ENCODE data around the gene CENPX. TPM values are rescaled to one million over a fixed set of nuclear protein-coding genes. Genes with fewer than 3 reads are reported as not detected.

The CENPX gene
- 10 to 100 TPM in 11 of 12 donors, not detected in 1; 26.1 to 35.6 (median 30.8) TPM for polyA plus RNA-seq (ENCODE audit: insufficient read length in 12 of 12)
- long read RNA-seq, donor 1, transcript CENPX-201 (4 exons, 751 nt) = major isoform, 24 of 51 reads
- long read RNA-seq, donor 1, transcript CENPX-202 (5 exons, 805 nt) = minor isoform, 22 of 51 reads
- long read RNA-seq, donor 1, partial matches to known transcripts = 0 of 51 reads
- long read RNA-seq, donor 1, other reads (novel, unspliced or antisense) = 0 of 51 reads
- long read RNA-seq, donor 2, transcript CENPX-201 (4 exons, 751 nt) = major isoform, 36 of 50 reads
- long read RNA-seq, donor 2, transcript CENPX-202 (5 exons, 805 nt) = minor isoform, 14 of 50 reads
- long read RNA-seq, donor 2, partial matches to known transcripts = 0 of 50 reads
- long read RNA-seq, donor 2, other reads (novel, unspliced or antisense) = 0 of 50 reads
- long read RNA-seq, donor 3, transcript CENPX-201 (4 exons, 751 nt) = major isoform, 12 of 22 reads
- long read RNA-seq, donor 3, transcript CENPX-202 (5 exons, 805 nt) = minor isoform, 8 of 22 reads
- long read RNA-seq, donor 3, partial matches to known transcripts = 0 of 22 reads
- long read RNA-seq, donor 3, other reads (novel, unspliced or antisense) = 0 of 22 reads
- long read RNA-seq, donor 4, transcript CENPX-201 (4 exons, 751 nt) = major isoform, 8 of 19 reads
- long read RNA-seq, donor 4, partial matches to known transcripts = 6 of 19 reads
- long read RNA-seq, donor 4, other reads (novel, unspliced or antisense) = 0 of 19 reads
- long read RNA-seq, donor 5, transcript CENPX-202 (5 exons, 805 nt) = minor isoform, 10 of 82 reads
- long read RNA-seq, donor 5, transcript CENPX-201 (4 exons, 751 nt) = major isoform, 59 of 82 reads
- long read RNA-seq, donor 5, partial matches to known transcripts = 0 of 82 reads
- long read RNA-seq, donor 5, other reads (novel, unspliced or antisense) = 6 of 82 reads
- long read RNA-seq, donor 6, transcript CENPX-201 (4 exons, 751 nt) = major isoform, 17 of 30 reads
- long read RNA-seq, donor 6, transcript CENPX-202 (5 exons, 805 nt) = minor isoform, 6 of 30 reads
- long read RNA-seq, donor 6, partial matches to known transcripts = 0 of 30 reads
- long read RNA-seq, donor 6, other reads (novel, unspliced or antisense) = 5 of 30 reads
- long read RNA-seq, donor 7, transcript CENPX-201 (4 exons, 751 nt) = major isoform, 14 of 16 reads
- long read RNA-seq, donor 7, partial matches to known transcripts = 0 of 16 reads
- long read RNA-seq, donor 7, other reads (novel, unspliced or antisense) = 0 of 16 reads
- long read RNA-seq, donor 8, transcript CENPX-201 (4 exons, 751 nt) = major isoform, 21 of 41 reads
- long read RNA-seq, donor 8, transcript CENPX-202 (5 exons, 805 nt) = minor isoform, 12 of 41 reads
- long read RNA-seq, donor 8, partial matches to known transcripts = 0 of 41 reads
- long read RNA-seq, donor 8, other reads (novel, unspliced or antisense) = 0 of 41 reads
- long read RNA-seq, donor 9, transcript CENPX-202 (5 exons, 805 nt) = minor isoform, 12 of 27 reads
- long read RNA-seq, donor 9, transcript CENPX-201 (4 exons, 751 nt) = major isoform, 13 of 27 reads
- long read RNA-seq, donor 9, partial matches to known transcripts = 0 of 27 reads
- long read RNA-seq, donor 9, other reads (novel, unspliced or antisense) = 0 of 27 reads
- long read RNA-seq, donor 10, transcript CENPX-202 (5 exons, 805 nt) = minor isoform, 15 of 50 reads
- long read RNA-seq, donor 10, transcript CENPX-201 (4 exons, 751 nt) = major isoform, 32 of 50 reads
- long read RNA-seq, donor 10, partial matches to known transcripts = 0 of 50 reads
- long read RNA-seq, donor 10, other reads (novel, unspliced or antisense) = 0 of 50 reads
- long read RNA-seq, donor 11, transcript CENPX-201 (4 exons, 751 nt) = major isoform, 25 of 48 reads
- long read RNA-seq, donor 11, transcript CENPX-202 (5 exons, 805 nt) = minor isoform, 20 of 48 reads
- long read RNA-seq, donor 11, partial matches to known transcripts = 0 of 48 reads
- long read RNA-seq, donor 11, other reads (novel, unspliced or antisense) = 0 of 48 reads

- DNase-seq = no peak
Observed at GRCh38 chr17:82022310-82022980, at the start of gene CENPX. Gene CENPX (minus strand): TSS chr17:82022878. CDS start chr17:82022861, 17 bp downstream.

GRCh38 chr17:82070611-82071010 is 47.9 kb upstream of the CENPX start:
- no peak for DNase-seq

GRCh38 chr17:82065638-82066303 is 43.1 kb upstream of the CENPX start, which contains the start of gene DUS1L:
Gene DUS1L (minus strand): TSS chr17:82065804. CDS start chr17:82065059, 745 bp downstream.
- peak; percentile 59 for DNase-seq

GRCh38 chr17:82065193-82065637 is 42.5 kb upstream of the CENPX start:
- DNase-seq = no peak

GRCh38 chr17:82064433-82065192 is 41.9 kb upstream of the CENPX start:
- DNase-seq = no peak

GRCh38 chr17:82063424-82064415 is 41.0 kb upstream of the CENPX start:
- DNase-seq = no peak

- DNase-seq = no peak
Observed at GRCh38 chr17:82062984-82063368, 40.3 kb upstream of the CENPX start.

- DNase-seq = no peak
Observed at GRCh38 chr17:82062076-82062983, 39.7 kb upstream of the CENPX start.

GRCh38 chr17:82061047-82061925 is 38.6 kb upstream of the CENPX start:
- DNase-seq = no peak

- DNase-seq = no peak
Observed at GRCh38 chr17:82060614-82061013, 37.9 kb upstream of the CENPX start.

GRCh38 chr17:82060001-82060380 is 37.3 kb upstream of the CENPX start:
- no peak for DNase-seq

GRCh38 chr17:82059272-82060000 is 36.8 kb upstream of the CENPX start:
- no peak for DNase-seq

GRCh38 chr17:82058855-82059249 is 36.2 kb upstream of the CENPX start:
- no peak for DNase-seq

All from muscle of arm (tissue), 14 donors.